ENCODE measurements around the gene SPP2.

Gene SPP2

GRCh38 chr2:234014427-234014826 is 36.1 kb upstream of the SPP2 start:
- H3K27ac ChIP-seq (ENCODE audit: low read depth, low read length, poor library complexity, severe bottlenecking) = no peak overlapping the region
- no peaks in the 10 kb centered on the region for H3K79me2 ChIP-seq (ENCODE audit: insufficient read depth, low read length)
- peaks cover 3% of the 10 kb centered on the region; the same call in 1 of the 2 replicates for H3K9me3 ChIP-seq (ENCODE audit: low read length)
- H3K9ac ChIP-seq (ENCODE audit: low read length) = no peak overlapping the region
- H2AFZ ChIP-seq (ENCODE audit: low read length) = no peak overlapping the region
- H3K9me2 ChIP-seq (ENCODE audit: low read depth, low read length) = no peaks in the 10 kb centered on the region
- no peaks in the 10 kb centered on the region for H3K4me1 ChIP-seq (ENCODE audit: insufficient read depth, low read length, severe bottlenecking)
- H3K27me3 ChIP-seq (ENCODE audit: insufficient read depth, low read length) = no peaks in the 10 kb centered on the region
- H4K20me1 ChIP-seq (ENCODE audit: insufficient read depth, low read length) = no peaks in the 10 kb centered on the region
- H3F3A ChIP-seq (ENCODE audit: insufficient read depth, low read length) = no peaks in the 10 kb centered on the region
- H3K4me2 ChIP-seq (ENCODE audit: low read length) = no peak overlapping the region
- no peaks in the 10 kb centered on the region for H3K36me3 ChIP-seq (ENCODE audit: insufficient read depth, low read length)
- TF ChIP-seq EZH2 (IDR thresholded peaks at IDR 0.05; ENCODE audit: borderline replicate concordance, low read length) (no peak), CTCF (IDR thresholded peaks at IDR 0.05; ENCODE audit: low read length) (no peak)
- H3K4me3 ChIP-seq (ENCODE audit: low read depth, low read length, poor library complexity, severe bottlenecking) = no peak overlapping the region

GRCh38 chr2:234015861-234016260 is 34.6 kb upstream of the SPP2 start:
- H3K9me3 ChIP-seq (ENCODE audit: low read length) = peaks cover 3% of the 10 kb centered on the region; the same call in 1 of the 2 replicates
- no peak overlapping the region for H2AFZ ChIP-seq (ENCODE audit: low read length)
- H3K4me2 ChIP-seq (ENCODE audit: low read length) = no peak overlapping the region
- H3F3A ChIP-seq (ENCODE audit: insufficient read depth, low read length) = no peaks in the 10 kb centered on the region
- H4K20me1 ChIP-seq (ENCODE audit: insufficient read depth, low read length) = no peaks in the 10 kb centered on the region
- no peaks in the 10 kb centered on the region for H3K4me1 ChIP-seq (ENCODE audit: insufficient read depth, low read length, severe bottlenecking)
- TF ChIP-seq CTCF (IDR thresholded peaks at IDR 0.05; ENCODE audit: low read length) (no peak), EZH2 (IDR thresholded peaks at IDR 0.05; ENCODE audit: borderline replicate concordance, low read length) (no peak)
- no peak overlapping the region for H3K9ac ChIP-seq (ENCODE audit: low read length)
- H3K9me2 ChIP-seq (ENCODE audit: low read depth, low read length) = no peaks in the 10 kb centered on the region
- H3K79me2 ChIP-seq (ENCODE audit: insufficient read depth, low read length) = no peaks in the 10 kb centered on the region
- H3K27me3 ChIP-seq (ENCODE audit: insufficient read depth, low read length) = no peaks in the 10 kb centered on the region
- no peaks in the 10 kb centered on the region for H3K36me3 ChIP-seq (ENCODE audit: insufficient read depth, low read length)
- H3K4me3 ChIP-seq (ENCODE audit: low read depth, low read length, poor library complexity, severe bottlenecking) = no peak overlapping the region
- H3K27ac ChIP-seq (ENCODE audit: low read depth, low read length, poor library complexity, severe bottlenecking) = no peak overlapping the region

- Histone ChIP-seq H3K9me2 (ENCODE audit: low read depth, low read length) (no peaks in the 10 kb centered on the region), H3K9ac (ENCODE audit: low read length) (no peak overlapping the region), H3K4me1 (ENCODE audit: insufficient read depth, low read length, severe bottlenecking) (no peaks in the 10 kb centered on the region), H3K36me3 (ENCODE audit: insufficient read depth, low read length) (no peaks in the 10 kb centered on the region), H3K79me2 (ENCODE audit: insufficient read depth, low read length) (no peaks in the 10 kb centered on the region), H3K4me2 (ENCODE audit: low read length) (no peak overlapping the region), H3K27ac (ENCODE audit: low read depth, low read length, poor library complexity, severe bottlenecking) (no peak overlapping the region), H3F3A (ENCODE audit: insufficient read depth, low read length) (no peaks in the 10 kb centered on the region), H3K27me3 (ENCODE audit: insufficient read depth, low read length) (no peaks in the 10 kb centered on the region), H2AFZ (ENCODE audit: low read length) (no peak overlapping the region), H3K4me3 (ENCODE audit: low read depth, low read length, poor library complexity, severe bottlenecking) (no peak overlapping the region), H3K9me3 (ENCODE audit: low read length) (no peaks in the 10 kb centered on the region), H4K20me1 (ENCODE audit: insufficient read depth, low read length) (no peaks in the 10 kb centered on the region)
- no peak for TF ChIP-seq CTCF (IDR thresholded peaks at IDR 0.05; ENCODE audit: low read length)
- no peak for TF ChIP-seq EZH2 (IDR thresholded peaks at IDR 0.05; ENCODE audit: borderline replicate concordance, low read length)
Observed at GRCh38 chr2:234019896-234020295, 30.6 kb upstream of the SPP2 start.
